Thyroid gland (tissue), 4 donors: Measurements from ENCODE around the gene SCARB1.

Experiments used
- POLR2A ChIP-seq, 2 donors: fragments of 450-650 bp; IDR thresholded peaks; one replicate each; pipeline ENCODE4 v1.6.1; 2017; ENCODE audit warnings: antibody characterized with exemption in 2 of 2, mild to moderate bottlenecking in 2 of 2, moderate library complexity in 1 of 2
- TF ChIP-seq, protein P1 (sequence below), 6 experiments: fragments of 200-600 bp in 3 of 6; fragments of 450-650 bp in 3 of 6; sonication (generic) in 3 of 6; IDR thresholded peaks; one replicate each; pipeline ENCODE4 v1.5.1; 2016 to 2019; ENCODE audit warnings: antibody characterized with exemption in 6 of 6, mild to moderate bottlenecking in 2 of 6, inconsistent platforms in 1 of 6, moderate library complexity in 1 of 6

DNA sequence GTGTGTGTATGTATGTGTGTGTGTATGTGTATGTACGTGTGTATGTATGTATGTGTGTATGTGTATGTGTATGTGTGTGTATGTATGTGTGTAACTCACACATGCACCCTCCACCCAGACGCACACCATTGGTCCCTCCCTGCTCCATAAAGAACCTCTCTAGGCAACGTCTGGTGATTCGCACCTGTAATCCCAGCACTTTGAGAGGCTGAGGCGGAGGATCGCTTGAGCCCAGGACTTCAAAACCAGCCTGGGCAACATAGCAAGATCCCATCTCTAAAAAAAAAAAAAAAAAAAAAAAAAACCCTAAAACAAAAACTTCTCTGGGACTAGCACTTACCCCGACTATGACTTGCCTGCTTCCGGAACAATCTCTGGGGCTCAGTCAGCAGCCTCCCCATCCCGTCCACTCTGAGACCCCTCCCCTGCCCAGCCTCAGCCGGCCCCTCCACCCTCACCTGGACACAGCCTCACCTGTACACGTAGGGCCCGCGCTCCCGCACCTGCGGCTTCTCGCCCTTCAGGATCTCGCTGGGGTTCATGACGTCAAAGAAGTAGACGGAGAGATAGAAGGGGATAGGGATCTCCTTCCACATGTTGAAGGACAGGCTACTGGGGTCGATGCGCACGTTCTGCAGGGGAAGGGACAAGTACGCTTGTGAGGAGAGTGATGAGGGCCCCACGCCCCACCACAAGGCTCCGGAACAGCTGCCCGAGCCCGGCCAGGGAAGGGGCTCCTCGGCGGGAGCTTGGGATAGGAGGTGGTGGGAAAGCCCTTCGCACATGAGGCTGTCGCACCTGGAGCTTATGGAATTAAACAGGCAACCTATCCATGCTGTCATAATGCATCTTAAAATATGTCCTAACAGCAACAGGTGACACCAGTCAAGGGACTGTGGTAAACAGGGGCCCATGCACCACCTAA, 46.3 kb downstream of the SCARB1 start:
- TF ChIP-seq, protein P1, sequence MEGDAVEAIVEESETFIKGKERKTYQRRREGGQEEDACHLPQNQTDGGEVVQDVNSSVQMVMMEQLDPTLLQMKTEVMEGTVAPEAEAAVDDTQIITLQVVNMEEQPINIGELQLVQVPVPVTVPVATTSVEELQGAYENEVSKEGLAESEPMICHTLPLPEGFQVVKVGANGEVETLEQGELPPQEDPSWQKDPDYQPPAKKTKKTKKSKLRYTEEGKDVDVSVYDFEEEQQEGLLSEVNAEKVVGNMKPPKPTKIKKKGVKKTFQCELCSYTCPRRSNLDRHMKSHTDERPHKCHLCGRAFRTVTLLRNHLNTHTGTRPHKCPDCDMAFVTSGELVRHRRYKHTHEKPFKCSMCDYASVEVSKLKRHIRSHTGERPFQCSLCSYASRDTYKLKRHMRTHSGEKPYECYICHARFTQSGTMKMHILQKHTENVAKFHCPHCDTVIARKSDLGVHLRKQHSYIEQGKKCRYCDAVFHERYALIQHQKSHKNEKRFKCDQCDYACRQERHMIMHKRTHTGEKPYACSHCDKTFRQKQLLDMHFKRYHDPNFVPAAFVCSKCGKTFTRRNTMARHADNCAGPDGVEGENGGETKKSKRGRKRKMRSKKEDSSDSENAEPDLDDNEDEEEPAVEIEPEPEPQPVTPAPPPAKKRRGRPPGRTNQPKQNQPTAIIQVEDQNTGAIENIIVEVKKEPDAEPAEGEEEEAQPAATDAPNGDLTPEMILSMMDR (IDR thresholded peaks at IDR 0.05): no peak
- no peak for TF ChIP-seq POLR2A (IDR thresholded peaks at IDR 0.05)
